Fibroblast of lung (primary cell): ENCODE data around the gene FAM8A1.
A peak's percentile ranks its signal among the peaks of the same experiment; 100 is the strongest.

ENCODE experiments used
- EZH2 ChIP-seq: IDR thresholded peaks from 2 replicates; pipeline ENCODE4 v1.5.1; 2012; ENCODE audit warnings: low read length, control low read depth, mild to moderate bottlenecking; ENCODE audit errors: missing control alignments
- TF ChIP-seq, protein P1 (sequence below), 2 donors: IDR thresholded peaks in 1 of 2; conservative IDR thresholded peaks in 1 of 2; 1 replicate in 1 of 2; 2 replicates in 1 of 2; pipeline ENCODE4 v1.5.1; 2011 to 2012; ENCODE audit warnings: low read length in 2 of 2, control low read depth in 1 of 2, inconsistent platforms in 1 of 2, low read depth in 1 of 2, mild to moderate bottlenecking in 1 of 2

DNA sequence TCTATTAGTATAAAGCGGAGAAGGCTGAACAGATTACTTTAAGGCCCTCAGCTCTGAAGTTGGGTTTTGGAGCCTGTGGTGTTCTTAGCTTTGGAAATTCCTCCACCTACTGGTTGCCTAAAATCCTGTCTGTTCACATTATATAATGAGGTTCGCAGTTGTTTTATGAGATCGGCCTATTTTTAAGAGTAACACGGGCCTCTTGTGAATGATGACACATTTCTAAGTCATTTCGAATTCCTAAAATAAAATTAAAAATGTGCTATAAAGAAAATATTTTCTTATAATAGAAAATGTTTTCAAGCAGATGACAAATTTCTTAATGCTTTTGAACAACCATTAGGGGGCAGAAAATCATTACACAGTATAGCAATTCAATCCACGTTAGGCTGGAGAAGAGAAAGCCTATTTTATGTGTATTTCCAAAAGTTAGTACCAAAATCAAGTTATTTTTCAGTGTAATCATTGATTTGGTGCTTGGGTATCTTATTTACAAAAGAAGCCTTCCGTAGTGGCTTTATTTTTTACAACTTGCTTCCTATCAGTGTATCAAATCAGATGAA, 15.8 kb upstream of the FAM8A1 start:
- TF ChIP-seq, protein P1, sequence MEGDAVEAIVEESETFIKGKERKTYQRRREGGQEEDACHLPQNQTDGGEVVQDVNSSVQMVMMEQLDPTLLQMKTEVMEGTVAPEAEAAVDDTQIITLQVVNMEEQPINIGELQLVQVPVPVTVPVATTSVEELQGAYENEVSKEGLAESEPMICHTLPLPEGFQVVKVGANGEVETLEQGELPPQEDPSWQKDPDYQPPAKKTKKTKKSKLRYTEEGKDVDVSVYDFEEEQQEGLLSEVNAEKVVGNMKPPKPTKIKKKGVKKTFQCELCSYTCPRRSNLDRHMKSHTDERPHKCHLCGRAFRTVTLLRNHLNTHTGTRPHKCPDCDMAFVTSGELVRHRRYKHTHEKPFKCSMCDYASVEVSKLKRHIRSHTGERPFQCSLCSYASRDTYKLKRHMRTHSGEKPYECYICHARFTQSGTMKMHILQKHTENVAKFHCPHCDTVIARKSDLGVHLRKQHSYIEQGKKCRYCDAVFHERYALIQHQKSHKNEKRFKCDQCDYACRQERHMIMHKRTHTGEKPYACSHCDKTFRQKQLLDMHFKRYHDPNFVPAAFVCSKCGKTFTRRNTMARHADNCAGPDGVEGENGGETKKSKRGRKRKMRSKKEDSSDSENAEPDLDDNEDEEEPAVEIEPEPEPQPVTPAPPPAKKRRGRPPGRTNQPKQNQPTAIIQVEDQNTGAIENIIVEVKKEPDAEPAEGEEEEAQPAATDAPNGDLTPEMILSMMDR (conservative IDR thresholded peaks at IDR 0.05 in 1 of 2, IDR thresholded peaks at IDR 0.05 in 1 of 2; ENCODE audit: low read depth in 1 of 2, low read length in 2 of 2): peak; percentile 62 to 84
- TF ChIP-seq EZH2: no peak
